GM10248 (cell line): ENCODE measurements around the gene BICD1.

Experiments used
- CTCF ChIA-PET: fragments of 300-600 bp; sonication (Branson Sonifier 250); formaldehyde crosslinking; extraction: SDS; loops from one replicate; lab custom pipeline; 2021; ENCODE audit warnings: antibody characterized with exemption; lab: Yijun Ruan, JAX
- POLR2A ChIA-PET: fragments of 350-650 bp; sonication (Branson Sonifier 250); formaldehyde crosslinking; extraction: SDS; loops from one replicate; lab custom pipeline; 2020; ENCODE audit warnings: antibody characterized with exemption; lab: Yijun Ruan, JAX
- DNase-seq: peaks from one replicate; pipeline ENCODE4 v3.0.0; 2012; ENCODE audit errors: extremely low spot score
- CTCF ChIP-seq: IDR thresholded peaks from 2 replicates; pipeline ENCODE4 v1.5.1; 2012; ENCODE audit warnings: mild to moderate bottlenecking, low read depth; ENCODE audit errors: extremely low read depth, missing control alignments, control extremely low read depth

The BICD1 gene

GRCh38 chr12:32402946-32403345 is 296.3 kb downstream of the BICD1 start:
- ChIA-PET POLR2A (no interaction called here), CTCF (interaction anchor here (1.3 kb wide), 1 partner anchor 352 kb away, joined by 3 read pairs; the partner anchor contains the start of gene YARS2)
- DNase-seq, result no peak
- no peak for TF ChIP-seq CTCF

GRCh38 chr12:32407795-32408194 is 301.1 kb downstream of the BICD1 start:
- no peak for TF ChIP-seq CTCF
- ChIA-PET POLR2A (no interaction called here), CTCF (interaction anchor here (1.1 to 2.5 kb wide), 2 partner anchors 10 to 349 kb away, joined by 3 to 8 read pairs; no protein-coding TSS in a partner anchor)
- no peak for DNase-seq

GRCh38 chr12:32413412-32413811 is 306.8 kb downstream of the BICD1 start:
- TF ChIP-seq CTCF, result no peak
- ChIA-PET CTCF (no interaction called here), POLR2A (no interaction called here)
- DNase-seq, result no peak

- TF ChIP-seq CTCF, result no peak
- ChIA-PET POLR2A (no interaction called here), CTCF (interaction anchor here (1.4 kb wide), 1 partner anchor 53 kb away, joined by 3 read pairs; no protein-coding TSS in a partner anchor)
- DNase-seq, result no peak
Observed at GRCh38 chr12:32418221-32418620, 311.6 kb downstream of the BICD1 start.

GRCh38 chr12:32418903-32419519 is 312.4 kb downstream of the BICD1 start:
- no peak for DNase-seq
- no peak for TF ChIP-seq CTCF
- ChIA-PET POLR2A (no interaction called here), CTCF (interaction anchor here (1.4 kb wide), 1 partner anchor 53 kb away, joined by 3 read pairs; no protein-coding TSS in a partner anchor)

GRCh38 chr12:32419520-32419960 is 312.9 kb downstream of the BICD1 start:
- CTCF ChIA-PET, result interaction anchor here (1.3 to 1.4 kb wide), 2 partner anchors 54 to 336 kb away, joined by 3 to 4 read pairs; partner anchors contain the start of gene YARS2
- no peak for TF ChIP-seq CTCF
- DNase-seq, result no peak
- POLR2A ChIA-PET, result no interaction called here
